ENCODE measurements around the gene RGN.
"Not testable (repeated sequence)": the region's sequence is repeated elsewhere in the genome, so short reads cannot be mapped to it uniquely, and the experiment has no call there.

The RGN gene

DNA sequence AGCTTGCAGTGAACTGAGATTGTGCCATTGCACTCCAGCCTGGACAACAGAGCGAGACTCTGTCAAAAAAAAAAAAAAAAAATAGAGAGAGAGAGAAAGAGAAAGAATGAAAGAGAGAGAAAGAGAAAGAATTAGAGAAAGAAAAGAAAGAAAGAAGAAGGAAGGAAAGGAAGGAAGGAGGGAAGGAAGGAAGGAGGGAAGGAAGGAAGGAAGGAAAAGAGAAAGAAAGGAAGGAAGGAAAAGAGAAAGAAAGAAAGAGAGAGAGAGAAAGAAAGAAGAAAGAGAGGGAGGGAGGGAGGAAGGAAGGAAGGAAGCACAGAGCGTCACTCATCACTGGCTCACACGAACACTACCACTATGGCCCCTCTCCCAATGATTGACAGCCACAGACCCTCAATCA lies 46.2 kb downstream of the RGN start:
- DNase-seq = not testable (repeated sequence)

DNA sequence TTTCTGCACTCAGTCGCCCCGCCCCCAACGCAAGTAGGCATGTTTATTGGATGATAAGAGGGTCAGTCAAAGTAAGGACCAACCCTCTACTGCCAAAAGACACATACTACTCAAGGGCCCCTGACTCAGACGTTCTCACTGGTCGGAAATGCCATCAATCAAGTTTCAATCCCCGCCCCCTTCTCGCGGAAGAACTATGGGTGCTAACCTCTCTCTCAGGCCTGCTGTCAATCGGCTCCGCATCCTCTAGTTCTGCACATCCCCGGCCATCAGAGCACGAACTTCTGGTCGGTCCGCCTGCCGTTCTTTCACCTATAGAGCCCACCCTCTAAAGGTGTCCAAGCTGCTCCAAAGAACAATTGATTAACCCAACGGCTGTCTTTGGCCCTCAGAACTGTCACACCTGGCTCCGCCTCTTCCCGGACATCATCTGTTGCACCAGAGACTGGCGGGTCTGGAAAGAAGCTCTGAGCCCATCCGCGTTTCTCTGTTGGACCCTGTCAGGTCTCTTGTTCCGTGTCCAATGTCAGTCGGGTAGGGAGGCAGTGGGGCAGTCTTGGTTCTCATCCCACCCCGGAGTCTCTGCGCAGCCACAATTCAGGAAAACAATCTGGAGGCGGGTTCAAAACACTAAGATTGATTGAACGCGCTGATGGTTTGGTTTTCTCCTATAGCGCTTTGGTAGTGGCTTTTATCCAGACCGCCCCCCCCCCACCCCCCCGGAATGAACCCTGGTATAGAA lies 51.1 kb downstream of the RGN start:
- DNase-seq = peak; percentile 95

DNA sequence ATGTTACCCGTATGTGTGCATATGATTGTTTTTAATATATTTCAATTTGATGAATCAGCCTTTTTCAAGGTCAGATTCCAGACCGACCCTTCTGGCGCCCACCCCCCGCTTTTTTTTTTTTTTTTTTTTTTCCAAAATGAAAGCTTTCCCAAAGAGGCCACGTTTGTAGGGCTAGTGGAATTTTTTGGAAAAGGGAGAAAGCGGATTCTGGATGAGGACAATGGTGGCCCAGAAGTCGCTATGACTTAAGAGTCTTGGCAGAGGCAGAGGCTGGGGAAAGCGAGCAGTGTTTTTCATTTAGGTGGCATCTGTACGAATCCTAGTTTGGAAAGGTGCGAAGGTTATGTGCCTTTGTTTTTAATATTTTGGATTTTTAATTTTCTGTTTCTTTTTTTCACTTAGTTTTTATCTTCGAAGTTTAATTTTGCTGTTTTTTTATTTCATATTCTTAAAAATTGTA lies 51.7 kb downstream of the RGN start:
- no peak for DNase-seq

DNA sequence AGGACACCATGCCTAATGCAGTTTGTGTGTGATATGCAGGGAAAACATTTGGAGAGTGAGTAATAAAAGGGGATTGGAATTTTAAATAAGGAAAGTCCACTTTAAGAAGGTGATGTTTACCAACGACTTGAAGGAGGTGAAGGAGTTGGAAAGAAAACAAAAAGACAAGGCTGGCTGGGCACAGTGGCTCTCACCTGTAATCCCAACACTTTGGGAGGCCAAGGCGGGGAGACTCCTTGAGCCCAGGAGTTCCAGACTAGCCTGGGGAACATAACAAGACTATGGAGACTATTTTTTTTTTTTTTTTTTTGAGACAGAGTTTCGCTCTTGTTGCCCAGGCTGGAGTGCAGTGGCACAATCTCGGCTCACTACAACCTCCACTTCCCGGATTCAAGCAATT lies 55.2 kb downstream of the RGN start:
- DNase-seq = no peak

DNA sequence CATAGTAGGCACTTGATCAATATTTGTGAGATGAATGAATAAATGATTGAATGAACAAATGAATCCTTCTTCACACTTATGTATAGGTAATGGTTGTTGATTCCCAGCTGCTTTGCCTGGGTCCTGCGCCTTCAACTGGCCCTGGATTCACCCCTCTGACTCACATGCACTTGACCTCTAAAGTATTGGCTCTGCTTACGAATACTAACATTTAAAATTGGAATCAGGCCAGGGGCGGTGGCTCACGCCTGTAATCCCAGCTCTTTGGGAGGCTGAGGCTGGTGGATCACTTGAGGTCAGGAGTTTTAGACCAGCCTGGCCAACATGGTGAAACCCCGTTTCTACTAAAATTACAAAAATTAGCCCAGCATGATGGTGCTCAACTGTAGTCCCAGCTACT lies 57.4 kb downstream of the RGN start:
- DNase-seq = not testable (repeated sequence)

DNA sequence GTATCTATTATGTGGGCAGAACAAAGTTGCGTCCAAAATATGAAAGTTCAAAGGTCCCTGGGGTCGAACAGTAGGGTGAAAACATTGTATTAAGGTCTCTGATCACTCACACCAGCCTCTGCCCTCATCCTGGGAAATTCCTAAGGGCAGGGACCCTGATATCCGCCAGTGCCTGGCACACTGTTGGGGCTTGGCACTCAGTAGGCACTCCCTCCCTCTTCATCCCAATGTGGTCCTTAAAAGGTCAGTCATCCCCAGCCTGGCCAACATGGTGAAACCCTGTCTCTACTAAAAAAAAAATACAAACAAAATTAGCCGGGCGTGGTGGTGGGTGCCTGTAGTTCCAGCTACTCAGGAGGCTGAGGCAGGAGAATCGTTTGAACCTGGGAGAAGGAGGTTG lies 59.9 kb downstream of the RGN start:
- no peak for DNase-seq
